HG03095 (cell line): Measurements from ENCODE around the gene CFAP52.
"Not testable (repeated sequence)": the region's sequence is repeated elsewhere in the genome, so short reads cannot be mapped to it uniquely, and the experiment has no call there.

ENCODE experiments used
- ATAC-seq: cut with Tn5 transposase; IDR thresholded peaks from one replicate; pipeline ENCODE4 v1.9.1; 2021; ENCODE audit warnings: moderate library complexity; ENCODE audit not compliant: unreplicated experiment

The CFAP52 gene, protein sequence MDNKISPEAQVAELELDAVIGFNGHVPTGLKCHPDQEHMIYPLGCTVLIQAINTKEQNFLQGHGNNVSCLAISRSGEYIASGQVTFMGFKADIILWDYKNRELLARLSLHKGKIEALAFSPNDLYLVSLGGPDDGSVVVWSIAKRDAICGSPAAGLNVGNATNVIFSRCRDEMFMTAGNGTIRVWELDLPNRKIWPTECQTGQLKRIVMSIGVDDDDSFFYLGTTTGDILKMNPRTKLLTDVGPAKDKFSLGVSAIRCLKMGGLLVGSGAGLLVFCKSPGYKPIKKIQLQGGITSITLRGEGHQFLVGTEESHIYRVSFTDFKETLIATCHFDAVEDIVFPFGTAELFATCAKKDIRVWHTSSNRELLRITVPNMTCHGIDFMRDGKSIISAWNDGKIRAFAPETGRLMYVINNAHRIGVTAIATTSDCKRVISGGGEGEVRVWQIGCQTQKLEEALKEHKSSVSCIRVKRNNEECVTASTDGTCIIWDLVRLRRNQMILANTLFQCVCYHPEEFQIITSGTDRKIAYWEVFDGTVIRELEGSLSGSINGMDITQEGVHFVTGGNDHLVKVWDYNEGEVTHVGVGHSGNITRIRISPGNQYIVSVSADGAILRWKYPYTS

DNA sequence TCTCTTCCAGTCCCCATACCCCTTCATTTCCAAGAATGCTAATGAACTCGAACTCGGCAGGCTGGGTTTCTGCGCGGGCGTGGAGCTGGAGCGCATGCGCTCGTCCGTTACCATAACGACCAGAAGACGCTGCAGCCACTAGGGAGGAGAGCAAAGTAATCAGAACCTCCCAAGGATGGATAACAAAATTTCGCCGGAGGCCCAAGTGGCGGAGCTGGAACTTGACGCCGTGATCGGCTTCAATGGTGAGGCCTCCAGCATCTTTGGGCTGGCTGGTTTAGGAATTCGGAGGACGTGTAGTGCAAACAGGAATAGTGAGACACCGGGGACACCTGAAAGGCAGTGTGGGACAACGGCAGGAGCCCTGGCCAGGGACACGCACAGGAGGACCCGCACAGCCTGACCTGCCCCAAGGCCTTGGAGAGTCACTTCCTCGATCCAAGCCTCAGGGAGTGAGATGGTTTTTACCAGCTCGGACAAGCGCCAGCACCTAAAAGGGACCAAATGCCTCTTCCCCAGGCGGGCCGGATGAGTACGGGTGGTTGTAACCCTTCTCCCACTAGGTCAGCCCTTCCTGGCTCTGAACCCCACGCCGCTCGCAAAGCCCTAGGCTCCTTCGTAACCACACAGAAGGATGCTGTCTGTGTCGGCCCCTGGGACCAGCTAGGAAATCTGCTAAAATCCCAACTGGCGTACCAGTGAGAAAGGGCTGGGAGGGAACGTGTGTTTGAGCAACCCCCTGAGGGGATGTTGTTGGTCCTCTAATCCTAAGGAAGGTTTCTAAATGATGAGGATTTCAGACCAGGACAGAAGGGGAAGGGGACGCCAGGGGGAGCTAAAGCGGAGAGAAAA is at the start of gene CFAP52:
TSS of gene CFAP52 (plus strand) at position 122 of the 852 bp plus-strand sequence. CDS start at position 176, 54 bp downstream.
- ATAC-seq, result no peak

DNA sequence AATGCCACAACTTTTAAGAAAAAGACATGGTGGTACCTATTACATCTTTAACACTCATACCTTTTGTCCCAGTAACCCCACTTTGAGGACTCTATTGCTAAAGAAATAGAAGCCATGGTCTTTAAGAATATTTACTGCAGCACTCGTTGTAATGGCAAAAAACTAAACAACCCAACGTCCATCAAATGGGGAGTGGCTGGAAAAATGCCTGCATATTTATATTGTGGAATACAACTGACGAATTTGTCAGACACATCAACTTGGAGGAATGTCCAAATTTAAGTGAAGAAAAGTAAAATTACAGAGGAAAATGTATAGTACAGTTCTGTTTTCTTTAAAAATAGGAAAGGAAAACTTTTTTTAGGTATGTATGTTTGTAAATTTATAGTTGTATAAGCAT is 48.7 kb upstream of the CFAP52 start:
- ATAC-seq, result no peak

DNA sequence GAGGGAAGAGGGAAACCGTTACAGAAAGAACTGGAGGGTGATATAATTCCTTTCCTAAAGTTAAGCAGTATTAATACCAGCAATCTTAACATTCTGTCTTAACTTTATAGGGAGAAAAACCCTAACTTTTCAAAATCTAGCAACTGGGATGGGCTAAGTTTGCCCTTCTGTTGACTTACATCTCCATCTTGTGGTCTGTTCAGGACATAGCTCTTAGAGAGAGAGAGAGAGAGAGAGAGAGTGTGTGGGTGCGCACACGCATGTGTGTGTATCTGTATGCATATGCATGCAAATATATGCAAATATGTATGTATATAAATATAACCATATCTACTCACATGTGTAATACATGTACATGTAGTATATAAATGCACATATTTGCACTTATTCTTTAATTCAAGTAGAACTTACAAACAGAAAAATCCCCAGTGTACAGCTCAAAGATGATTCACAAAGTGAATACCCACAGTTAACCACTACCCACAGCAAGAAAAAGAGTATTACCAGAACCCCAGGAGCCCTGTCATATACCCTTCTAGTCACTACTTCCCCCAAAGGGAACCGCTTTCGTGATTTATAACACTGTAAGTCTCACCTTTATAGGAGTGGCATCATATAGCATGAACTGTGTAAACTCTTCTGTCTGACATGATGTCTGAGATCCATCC is 47.3 kb upstream of the CFAP52 start:
- no peak for ATAC-seq

DNA sequence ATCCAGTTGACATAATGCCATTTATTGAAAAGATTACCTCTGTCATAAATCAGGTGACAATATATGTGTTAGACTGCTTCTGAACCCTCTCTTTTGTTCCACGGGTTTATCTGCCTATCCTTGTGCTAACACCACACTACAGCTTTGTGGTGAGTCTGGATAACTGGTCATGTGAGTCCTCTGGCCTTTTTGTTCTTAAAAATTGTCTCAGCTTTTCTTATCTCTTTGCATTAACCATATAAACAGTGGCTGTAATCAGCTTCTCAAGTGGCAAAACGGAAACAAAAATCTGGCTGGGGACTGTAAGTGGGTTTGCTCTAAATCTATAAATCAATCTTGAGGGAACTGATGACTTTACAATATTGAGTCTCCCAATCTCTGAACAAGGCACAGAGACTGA is 45.4 kb upstream of the CFAP52 start:
- no peak for ATAC-seq

DNA sequence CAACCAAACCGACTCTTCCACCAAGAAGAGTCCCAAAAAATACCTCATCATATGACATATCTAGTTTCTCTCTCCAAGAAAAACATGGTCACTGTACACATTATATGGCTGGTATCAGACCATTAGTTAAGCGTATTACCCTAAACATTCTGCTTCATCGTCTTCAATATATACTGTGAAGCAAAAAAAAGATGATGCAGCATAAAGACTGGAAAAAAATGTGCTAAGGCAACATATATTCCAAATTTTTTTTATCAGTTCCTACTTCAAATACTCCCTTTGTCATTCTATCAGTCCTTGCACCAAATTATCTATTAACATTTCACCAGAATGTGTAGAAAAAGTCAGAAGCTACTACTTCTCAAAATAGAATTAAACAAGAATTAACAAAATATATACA is 43.7 kb upstream of the CFAP52 start:
- no peak for ATAC-seq

DNA sequence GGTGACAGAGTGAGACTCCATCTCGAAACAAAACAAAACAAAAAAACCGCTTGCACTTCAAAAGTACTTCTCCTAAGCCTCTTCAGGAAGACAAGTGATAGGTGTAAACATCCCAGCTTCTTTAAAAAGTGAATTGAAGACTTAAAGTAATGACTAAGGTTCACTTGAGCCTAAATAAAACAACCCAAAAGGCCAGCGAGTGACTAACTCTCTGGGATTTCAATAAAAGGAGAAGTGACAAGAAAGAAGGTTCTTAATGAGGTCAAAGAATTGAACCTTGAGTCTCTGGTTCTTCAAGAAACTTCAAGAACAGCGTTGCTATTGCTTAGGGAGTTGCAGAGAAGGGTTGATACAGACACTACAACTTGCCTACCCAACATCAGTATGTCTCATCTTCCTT is 43.0 kb upstream of the CFAP52 start:
- ATAC-seq, result no peak

DNA sequence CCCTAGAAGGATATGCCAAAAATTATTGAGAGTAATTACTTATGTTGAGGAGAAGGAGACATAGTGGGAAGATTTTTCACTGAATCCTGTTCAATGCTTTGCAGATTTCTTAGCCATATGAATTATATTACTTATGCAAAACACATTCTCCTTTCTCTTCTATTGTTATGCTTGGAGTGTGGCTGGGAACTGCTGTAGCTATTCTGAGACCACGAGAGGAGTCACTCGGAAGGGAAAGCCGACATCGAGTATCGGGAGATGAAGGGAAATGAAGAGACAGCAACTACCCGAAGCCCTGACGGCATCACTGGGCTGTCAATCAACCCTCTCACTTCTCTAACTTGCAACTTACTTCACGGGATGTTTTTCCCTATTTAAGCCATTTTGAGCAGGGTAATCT is 40.4 kb upstream of the CFAP52 start:
- ATAC-seq, result no peak

DNA sequence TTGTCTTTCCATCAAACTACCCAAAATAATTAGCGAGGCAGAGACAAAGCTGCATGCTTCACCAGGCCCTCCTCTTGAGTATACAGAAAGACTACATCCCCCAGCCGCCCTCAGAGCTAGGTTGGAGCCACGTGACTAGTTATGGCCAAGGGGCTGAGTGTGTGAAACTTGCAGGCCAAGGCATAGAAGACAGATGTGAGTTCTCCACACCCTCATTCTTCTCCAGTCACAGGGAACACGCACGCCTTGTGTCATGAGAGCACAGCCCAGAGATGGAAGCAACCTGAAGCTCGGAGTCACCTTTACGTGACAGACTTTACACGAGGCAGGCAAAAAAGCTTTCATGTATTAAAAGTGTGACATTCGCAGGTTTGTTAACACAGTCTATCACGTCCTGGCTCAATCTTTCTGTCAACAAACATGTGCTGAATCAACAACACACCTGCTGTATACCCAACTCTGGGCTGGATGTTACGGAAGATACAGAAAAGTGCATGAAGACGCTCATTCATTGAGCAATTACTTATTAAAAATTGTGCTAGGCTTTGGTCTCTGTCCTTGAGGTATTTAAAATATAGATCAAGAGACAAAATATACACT is 39.2 kb upstream of the CFAP52 start:
- no peak for ATAC-seq

DNA sequence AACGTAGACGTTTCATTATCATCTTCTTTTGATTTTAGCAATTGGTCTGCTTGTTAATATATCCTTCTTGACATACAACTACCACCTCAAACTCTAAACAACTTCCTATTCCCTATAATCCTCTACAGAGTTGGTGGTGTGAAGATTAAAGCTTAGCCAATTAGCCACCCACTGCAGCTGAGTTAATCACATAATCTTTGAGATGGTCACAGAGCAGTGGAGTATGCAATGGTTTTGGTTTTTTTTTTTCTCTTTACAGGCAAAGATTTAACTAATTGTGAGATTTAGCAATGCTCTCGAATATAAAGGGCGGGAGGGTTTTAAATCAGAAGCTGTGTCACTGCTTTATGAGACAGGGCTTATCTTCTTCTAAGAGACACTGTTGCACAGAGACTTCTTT is 37.8 kb upstream of the CFAP52 start:
- ATAC-seq, result no peak

DNA sequence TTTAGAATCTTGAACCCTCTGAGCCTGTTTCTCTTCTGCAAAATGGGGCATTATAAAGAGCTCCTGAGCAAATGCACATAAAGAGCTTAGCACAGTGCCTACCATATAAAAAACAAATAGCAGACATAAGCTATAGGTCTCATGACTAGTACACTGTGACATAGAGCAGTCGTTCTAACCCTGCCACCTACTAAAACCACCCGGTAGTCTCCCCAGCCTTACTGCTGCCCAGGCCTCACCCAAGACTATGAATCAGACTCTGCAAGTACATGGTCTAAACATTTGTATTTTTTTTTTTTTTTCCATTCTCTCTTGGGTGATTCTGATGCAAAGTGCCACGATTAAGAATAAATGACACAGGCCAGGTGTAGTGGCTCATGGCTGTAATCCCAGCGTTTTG is 34.7 kb upstream of the CFAP52 start:
- no peak for ATAC-seq

DNA sequence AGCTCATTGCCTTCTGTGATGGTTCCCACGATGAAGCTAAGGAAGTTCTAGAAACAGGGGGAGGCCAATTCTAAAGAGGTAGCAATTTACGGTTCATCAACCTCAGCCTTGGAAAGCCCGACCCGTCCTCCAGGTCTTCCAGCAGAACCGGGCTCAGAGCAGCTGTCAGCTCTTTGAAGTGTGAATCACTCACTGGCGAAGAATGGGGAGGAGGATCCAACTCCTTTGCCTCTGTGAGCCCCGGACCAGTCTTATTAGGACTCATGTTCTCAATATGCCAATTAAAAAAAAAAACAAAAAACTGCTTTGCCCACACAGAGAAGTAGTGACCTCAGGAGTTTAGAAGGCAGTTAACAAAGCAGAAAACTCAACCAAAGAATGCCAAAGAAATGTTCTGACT is 32.2 kb upstream of the CFAP52 start:
- no peak for ATAC-seq

DNA sequence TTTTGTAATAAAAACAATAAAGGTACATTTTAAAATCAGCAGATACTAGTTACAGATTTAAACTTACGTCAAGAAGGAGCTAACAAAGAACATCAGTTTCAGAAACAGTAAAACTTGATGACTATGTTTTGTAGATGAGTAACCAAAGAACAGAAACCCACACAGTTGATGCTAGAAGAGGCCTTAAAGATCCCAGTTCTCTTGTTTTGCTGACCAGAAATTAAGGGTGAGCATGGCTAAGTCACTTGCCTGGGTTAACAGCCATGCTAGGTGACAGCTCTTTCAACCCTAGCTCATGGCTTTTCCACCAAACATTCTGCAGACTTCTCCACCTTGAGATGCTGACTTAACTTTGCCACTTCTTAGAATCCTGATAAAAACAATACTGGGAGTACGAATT is 27.2 kb upstream of the CFAP52 start:
- ATAC-seq, result no peak

DNA sequence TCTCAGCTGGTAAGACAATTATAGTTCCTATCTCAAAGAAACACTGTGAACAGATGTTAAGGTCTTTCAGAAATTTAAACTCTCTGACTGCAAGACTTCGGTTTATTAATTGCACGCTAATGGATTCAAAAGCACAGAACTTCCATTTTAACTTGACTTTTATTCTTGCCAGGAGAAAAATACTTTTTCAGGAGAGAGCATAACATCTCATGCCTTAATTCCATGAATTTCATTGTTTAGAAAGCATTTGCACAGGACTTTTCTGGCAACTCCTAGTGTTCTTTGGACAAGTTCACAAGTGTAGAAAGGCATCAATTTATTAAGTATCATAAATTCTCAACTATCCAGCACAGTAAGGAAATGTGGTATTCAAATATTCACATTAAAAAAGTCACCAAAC is 23.3 kb upstream of the CFAP52 start:
- ATAC-seq, result no peak

DNA sequence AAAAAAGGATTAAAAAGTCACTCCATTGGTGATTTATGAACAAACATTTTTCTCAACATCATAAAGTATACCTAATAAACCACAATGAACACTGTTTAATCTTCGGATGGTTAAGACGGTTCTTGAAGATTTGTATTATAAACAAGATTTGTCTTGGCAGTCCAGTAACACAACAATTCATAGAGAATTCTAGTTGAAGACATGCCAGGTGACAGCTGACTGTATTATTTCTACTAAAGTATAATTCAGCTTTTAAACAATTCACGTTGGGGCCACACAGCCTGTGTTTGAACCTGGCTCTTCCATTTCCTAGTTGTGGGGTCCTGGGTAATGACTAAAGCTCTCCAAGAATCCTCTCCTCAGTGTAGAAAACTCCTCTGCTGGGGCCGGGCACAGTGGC is 22.8 kb upstream of the CFAP52 start:
- ATAC-seq, result no peak

DNA sequence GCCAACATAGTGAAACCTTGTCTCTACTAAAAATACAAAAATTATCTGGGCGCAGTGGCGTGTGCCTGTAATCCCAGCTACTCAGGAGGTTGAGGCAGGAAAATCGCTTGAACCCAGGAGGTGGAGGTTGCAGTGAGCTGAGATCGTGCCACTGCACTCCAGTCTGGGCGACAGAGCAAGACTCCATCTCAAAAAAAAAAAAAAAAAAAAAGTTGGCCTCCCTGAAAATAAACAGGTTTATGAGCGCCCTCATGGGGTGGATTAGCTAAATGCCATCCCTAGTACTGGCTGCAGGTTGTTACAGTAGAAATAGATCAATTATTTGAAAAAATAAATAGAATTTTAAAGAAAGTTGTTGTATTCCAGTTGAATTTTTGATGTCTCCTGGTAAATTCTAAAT is 21.7 kb upstream of the CFAP52 start:
- ATAC-seq, result not testable (repeated sequence)

DNA sequence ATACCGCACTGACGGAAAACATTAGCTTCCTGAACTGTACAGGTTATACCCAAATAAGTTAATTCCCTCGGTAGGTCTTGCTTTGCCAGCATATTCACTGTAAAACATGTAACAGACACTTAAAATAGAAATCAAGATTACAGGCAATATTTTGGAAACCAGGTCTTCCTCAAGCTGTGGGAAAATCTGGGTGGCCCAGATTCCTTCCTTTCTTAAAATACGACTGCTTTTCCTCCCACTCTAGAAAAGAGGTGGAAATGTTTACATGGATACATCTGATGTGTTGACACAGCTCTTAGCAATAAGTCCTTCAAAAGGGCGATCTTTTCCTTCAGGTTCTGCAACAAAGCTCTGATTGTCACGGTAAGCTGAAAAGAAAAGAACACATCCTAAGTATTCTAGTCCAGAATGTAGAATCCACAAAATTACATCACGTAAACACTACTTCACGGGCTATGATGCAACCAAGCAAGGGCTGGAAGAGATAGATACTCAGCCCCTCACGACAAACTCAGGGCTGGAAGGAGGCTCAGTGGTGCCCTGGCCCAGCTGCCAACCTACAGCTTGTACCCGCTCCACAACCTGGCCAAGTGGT is 19.2 kb upstream of the CFAP52 start:
- no peak for ATAC-seq

DNA sequence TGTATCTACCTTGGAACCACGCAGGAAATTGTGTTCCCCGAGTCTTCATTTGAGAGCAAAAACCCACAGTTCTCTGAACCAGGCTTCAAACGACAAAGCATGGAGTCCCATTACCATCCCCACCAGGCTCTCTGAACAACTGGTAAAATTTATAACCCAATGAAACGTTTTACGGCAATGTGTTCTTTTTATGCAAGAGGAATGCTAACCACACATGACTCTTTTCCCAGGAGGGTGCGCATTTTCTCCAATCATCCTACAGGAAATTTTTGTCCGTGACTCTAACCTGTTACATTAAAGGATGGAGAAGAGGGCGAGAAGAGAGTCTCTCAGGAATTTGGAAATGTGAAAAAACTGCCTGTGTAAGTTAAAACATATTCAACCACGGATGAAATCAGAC is 18.6 kb upstream of the CFAP52 start:
- no peak for ATAC-seq

DNA sequence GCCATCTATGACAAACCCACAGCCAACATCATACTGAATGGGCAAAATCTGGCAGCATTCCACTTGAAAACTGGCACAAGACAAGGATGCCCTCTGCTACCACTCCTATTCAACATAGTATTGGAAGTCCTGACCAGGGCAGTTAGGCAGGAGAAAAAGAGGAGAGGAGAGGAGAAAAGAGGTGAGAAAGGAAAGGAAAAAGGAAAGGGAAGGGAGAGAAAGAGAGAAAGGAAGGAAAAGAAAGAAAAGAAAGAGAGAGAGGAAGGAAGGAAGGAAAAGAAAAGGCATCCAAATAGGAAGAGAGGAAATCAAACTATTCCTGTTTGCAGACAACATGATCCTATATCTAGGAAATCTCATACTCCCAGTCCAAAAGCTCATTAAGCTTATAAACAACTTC is 12.3 kb upstream of the CFAP52 start:
- ATAC-seq, result no peak

DNA sequence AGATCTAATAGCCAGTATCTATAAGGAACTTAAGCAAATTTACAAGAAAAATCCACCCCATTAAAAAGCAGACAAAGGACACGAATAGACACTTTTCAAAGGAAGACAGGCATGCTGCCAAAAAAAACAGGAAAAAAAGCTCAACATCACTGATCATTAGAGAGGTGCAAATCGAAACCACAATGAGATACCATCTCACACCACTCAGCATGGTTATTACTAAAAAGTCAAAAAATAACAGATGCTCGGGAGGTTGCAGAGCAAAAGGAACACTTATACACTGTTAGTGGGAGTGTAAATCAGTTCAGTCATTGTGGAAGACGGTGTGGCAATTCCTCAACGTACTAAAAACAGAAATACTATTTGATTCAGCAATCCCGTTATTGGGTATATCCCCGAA is 10.4 kb upstream of the CFAP52 start:
- no peak for ATAC-seq

DNA sequence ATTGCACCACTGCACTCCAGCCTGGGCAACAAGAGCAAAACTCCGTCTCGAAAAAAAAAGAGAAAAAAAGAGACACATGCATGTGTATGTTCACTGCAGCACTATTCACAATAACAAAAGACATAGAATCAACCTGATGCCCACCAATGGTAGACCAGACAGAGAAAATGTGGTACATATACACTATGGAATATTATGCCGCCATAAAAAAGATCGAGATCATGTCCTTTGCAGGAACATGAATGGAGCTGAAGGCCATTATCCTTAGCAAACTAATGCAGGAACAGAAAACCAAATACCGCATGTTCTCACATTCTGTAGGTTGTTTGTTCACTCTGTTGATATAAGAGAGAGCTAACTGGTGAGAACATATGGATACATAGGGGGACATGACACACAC is 9.7 kb upstream of the CFAP52 start:
- ATAC-seq, result not testable (repeated sequence)
